ENCODE data around the gene NDUFS2.

Gene NDUFS2

GRCh38 chr1:161260376-161261260 lies 58.5 kb downstream of the NDUFS2 start:
- no peak for TF ChIP-seq CTCF (IDR thresholded peaks at IDR 0.05; ENCODE audit: insufficient read depth, low read length, poor library complexity, severe bottlenecking)
- Histone ChIP-seq H3K36me3 (ENCODE audit: control insufficient read depth, insufficient read depth, low read length) (no peaks in the 10 kb centered on the region), H3K4me3 (replicated peaks; ENCODE audit: low read depth, low read length) (no peak overlapping the region), H3K27me3 (replicated peaks; ENCODE audit: control insufficient read depth, insufficient read depth, low read length) (peaks cover 2% of the 10 kb centered on the region)
- peak; percentile 18 for DNase-seq (ENCODE audit: extremely low read depth, insufficient read length)

GRCh38 chr1:161261261-161262235 lies 59.4 kb downstream of the NDUFS2 start:
- TF ChIP-seq CTCF (IDR thresholded peaks at IDR 0.05; ENCODE audit: insufficient read depth, low read length, poor library complexity, severe bottlenecking), result no peak
- Histone ChIP-seq H3K4me3 (replicated peaks; ENCODE audit: low read depth, low read length) (no peak overlapping the region), H3K27me3 (replicated peaks; ENCODE audit: control insufficient read depth, insufficient read depth, low read length) (peaks cover 2% of the 10 kb centered on the region), H3K36me3 (ENCODE audit: control insufficient read depth, insufficient read depth, low read length) (no peaks in the 10 kb centered on the region)
- no peak for DNase-seq (ENCODE audit: extremely low read depth, insufficient read length)

Measured in GM06990 (cell line).